Measurements from ENCODE around the gene PPP1R13B. TPM values are rescaled to one million over a fixed set of nuclear protein-coding genes. Genes with fewer than 3 reads are reported as not detected.

The PPP1R13B gene
- polyA plus RNA-seq, 1 donor (not counting 4 experiments of a cell fraction or from before 2014, with no cell fraction given) = 7.7 TPM

GRCh38 chr14:103736546-103737431 is 110.6 kb downstream of the PPP1R13B start:
- H3K27me3 ChIP-seq (ENCODE audit: control insufficient read depth, extremely low read depth, insufficient read depth, low read length) = no peaks in the 10 kb centered on the region
- DNase-seq (ENCODE audit: low read depth, low spot score) = no peak
- no peak overlapping the region for H3K4me3 ChIP-seq (ENCODE audit: control insufficient read depth in 2 of 3, extremely low read depth in 1 of 3, insufficient read depth in 2 of 3, low read depth in 1 of 3, low read length in 3 of 3)
- H3K9ac ChIP-seq (ENCODE audit: control insufficient read depth, extremely low read depth, insufficient read depth, low read length) = no peak overlapping the region
- H2AFZ ChIP-seq (ENCODE audit: control insufficient read depth, low read length) = no peak overlapping the region
- H3K9me3 ChIP-seq (ENCODE audit: control insufficient read depth, low read depth, low read length) = no peaks in the 10 kb centered on the region
- no peaks in the 10 kb centered on the region for H3K79me2 ChIP-seq (ENCODE audit: control insufficient read depth, insufficient read depth, low read length)
- peaks cover 11% of the 10 kb centered on the region for H3K4me1 ChIP-seq (ENCODE audit: control insufficient read depth, extremely low read depth, insufficient read depth, low read length)
- TF ChIP-seq CTCF (optimal IDR thresholded peaks at IDR 0.05 in 1 of 3, IDR thresholded peaks at IDR 0.05 in 1 of 3, conservative IDR thresholded peaks at IDR 0.05 in 1 of 3; ENCODE audit: extremely low read depth in 1 of 3, insufficient read depth in 2 of 3, low read length in 3 of 3) (no peak), EZH2 (IDR thresholded peaks at IDR 0.05; ENCODE audit: low read length) (no peak)
- no peak overlapping the region for H3K4me2 ChIP-seq (ENCODE audit: control insufficient read depth, extremely low read depth, insufficient read depth, low read depth, low read length)
- H3K27ac ChIP-seq (ENCODE audit: control insufficient read depth, insufficient read depth, low read length) = no peak overlapping the region
- H4K20me1 ChIP-seq (ENCODE audit: control insufficient read depth, extremely low read depth, insufficient read depth, low read length) = no peaks in the 10 kb centered on the region
- dilution Hi-C loops (cut with MboI; ENCODE audit: extremely low pct_ligation_motif_present, low sequenced_read_pairs) = no loop called here
- no peaks in the 10 kb centered on the region for H3K9me1 ChIP-seq (ENCODE audit: control insufficient read depth, extremely low read depth, insufficient read depth, low read length)
- no peak for FAIRE-seq
- peaks cover 40 to 42% of the 10 kb centered on the region in 2 experiments for H3K36me3 ChIP-seq (ENCODE audit: control insufficient read depth in 2 of 2, extremely low read depth in 1 of 2, insufficient read depth in 2 of 2, low read length in 2 of 2)

GRCh38 chr14:103735815-103736545 is 111.4 kb downstream of the PPP1R13B start:
- no peak overlapping the region for H3K27ac ChIP-seq (ENCODE audit: control insufficient read depth, insufficient read depth, low read length)
- dilution Hi-C loops (cut with MboI; ENCODE audit: extremely low pct_ligation_motif_present, low sequenced_read_pairs) = no loop called here
- no peak overlapping the region for H3K4me3 ChIP-seq (ENCODE audit: control insufficient read depth in 2 of 3, extremely low read depth in 1 of 3, insufficient read depth in 2 of 3, low read depth in 1 of 3, low read length in 3 of 3)
- no peak overlapping the region for H2AFZ ChIP-seq (ENCODE audit: control insufficient read depth, low read length)
- DNase-seq (ENCODE audit: low read depth, low spot score) (no peak), FAIRE-seq (no peak)
- peaks cover 41 to 42% of the 10 kb centered on the region in 2 experiments for H3K36me3 ChIP-seq (ENCODE audit: control insufficient read depth in 2 of 2, extremely low read depth in 1 of 2, insufficient read depth in 2 of 2, low read length in 2 of 2)
- H3K27me3 ChIP-seq (ENCODE audit: control insufficient read depth, extremely low read depth, insufficient read depth, low read length) = no peaks in the 10 kb centered on the region
- H4K20me1 ChIP-seq (ENCODE audit: control insufficient read depth, extremely low read depth, insufficient read depth, low read length) = no peaks in the 10 kb centered on the region
- peaks cover 11% of the 10 kb centered on the region for H3K4me1 ChIP-seq (ENCODE audit: control insufficient read depth, extremely low read depth, insufficient read depth, low read length)
- no peaks in the 10 kb centered on the region for H3K9me3 ChIP-seq (ENCODE audit: control insufficient read depth, low read depth, low read length)
- no peak for TF ChIP-seq EZH2 (IDR thresholded peaks at IDR 0.05; ENCODE audit: low read length)
- no peak for TF ChIP-seq CTCF (optimal IDR thresholded peaks at IDR 0.05 in 1 of 3, IDR thresholded peaks at IDR 0.05 in 1 of 3, conservative IDR thresholded peaks at IDR 0.05 in 1 of 3; ENCODE audit: extremely low read depth in 1 of 3, insufficient read depth in 2 of 3, low read length in 3 of 3)
- H3K79me2 ChIP-seq (ENCODE audit: control insufficient read depth, insufficient read depth, low read length) = no peaks in the 10 kb centered on the region
- H3K9me1 ChIP-seq (ENCODE audit: control insufficient read depth, extremely low read depth, insufficient read depth, low read length) = no peaks in the 10 kb centered on the region
- no peak overlapping the region for H3K9ac ChIP-seq (ENCODE audit: control insufficient read depth, extremely low read depth, insufficient read depth, low read length)
- no peak overlapping the region for H3K4me2 ChIP-seq (ENCODE audit: control insufficient read depth, extremely low read depth, insufficient read depth, low read depth, low read length)
